MCF 10A (cell line): ENCODE data around the gene RAD9A. TPM values are rescaled to one million over a fixed set of nuclear protein-coding genes. Genes with fewer than 3 reads are reported as not detected.

ENCODE experiments used
- BruUV-seq: library from RNA; stranded (reverse); fragments of 400-500 nt; replicated peaks from 2 replicates; lab custom pipeline; 2021; lab: Mats Ljungman, UMichigan
- CTCF ChIA-PET: fragments of 300-600 bp; sonication (Branson Sonifier 250); formaldehyde crosslinking; extraction: SDS; loops from one replicate; lab custom pipeline; 2021; ENCODE audit warnings: antibody characterized with exemption, inconsistent platforms; lab: Yijun Ruan, JAX
- POLR2A ChIA-PET: fragments of 300-600, 350-650 bp; sonication (Branson Sonifier 250); formaldehyde crosslinking; extraction: SDS; loops from one replicate; lab custom pipeline; 2020; ENCODE audit warnings: antibody characterized with exemption, inconsistent platforms; lab: Yijun Ruan, JAX
- DNase-seq: peaks from one replicate; pipeline ENCODE4 v3.0.0-alpha.2; 2018; ENCODE audit not compliant: unreplicated experiment
- H3K27ac Mint-ChIP-seq: one replicate; pipeline ENCODE4 v1.8.0; 2022; ENCODE audit warnings: mild to moderate bottlenecking, low read depth, mixed read lengths; ENCODE audit not compliant: unreplicated experiment
- H3K27me3 Mint-ChIP-seq: one replicate; pipeline ENCODE4 v1.8.0; 2022; ENCODE audit warnings: mixed read lengths; ENCODE audit not compliant: insufficient read depth, unreplicated experiment
- H3K36me3 Mint-ChIP-seq: one replicate; pipeline ENCODE4 v1.8.0; 2022; ENCODE audit warnings: mild to moderate bottlenecking, moderate library complexity, mixed read lengths; ENCODE audit not compliant: insufficient read depth, unreplicated experiment
- H3K4me1 Mint-ChIP-seq: one replicate; pipeline ENCODE4 v1.8.0; 2022; ENCODE audit warnings: mixed read lengths; ENCODE audit not compliant: insufficient read depth, unreplicated experiment
- H3K4me3 Mint-ChIP-seq: one replicate; pipeline ENCODE4 v1.8.0; 2022; ENCODE audit warnings: mild to moderate bottlenecking, moderate library complexity, mixed read lengths; ENCODE audit not compliant: unreplicated experiment
- H3K9me3 Mint-ChIP-seq: one replicate; pipeline ENCODE4 v1.8.0; 2022; ENCODE audit warnings: mixed read lengths; ENCODE audit not compliant: unreplicated experiment
- intact Hi-C: fragments of 100-400 bp; cut with micrococcal nuclease; formaldehyde crosslinking; loops from 2 replicates; pipeline ENCODE4 v1.14.1; 2022
- total RNA-seq: library from RNA; stranded (reverse); gene quantifications from 2 replicates; pipeline ENCODE4 v1.2.3, GENCODE V29; 2022
- TF ChIP-seq, protein P1 (sequence below): fragments of 200-600 bp; IDR thresholded peaks from one replicate; pipeline ENCODE4 v1.8.0; 2022; ENCODE audit warnings: antibody characterized with exemption, mild to moderate bottlenecking; ENCODE audit not compliant: unreplicated experiment

Gene RAD9A
- total RNA-seq, 1 experiment from 2014 or later = 9.9 TPM

DNA sequence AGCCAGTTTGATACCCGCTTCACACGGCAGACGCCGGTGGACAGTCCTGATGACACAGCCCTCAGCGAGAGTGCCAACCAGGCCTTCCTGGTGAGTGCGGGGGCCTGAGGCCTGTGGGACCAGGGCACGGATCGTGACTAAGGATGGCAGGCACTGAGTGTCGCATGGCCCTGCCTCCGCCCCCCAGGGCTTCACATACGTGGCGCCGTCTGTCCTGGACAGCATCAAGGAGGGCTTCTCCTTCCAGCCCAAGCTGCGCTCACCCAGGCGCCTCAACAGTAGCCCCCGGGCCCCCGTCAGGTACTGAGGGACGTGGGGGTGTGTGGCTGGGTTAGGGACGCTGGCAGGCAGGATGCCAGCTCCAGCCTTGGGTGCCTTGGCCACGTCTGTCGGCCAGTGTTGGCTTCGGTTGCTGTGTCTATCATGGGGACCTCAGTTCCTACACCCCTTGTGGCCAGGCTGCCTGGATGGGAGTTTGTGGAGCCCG lies 42.7 kb downstream of the RAD9A start:
- CTCF ChIA-PET = no interaction called here
- no TSS peak for BruUV-seq
- H3K27ac Mint-ChIP-seq = no peak overlapping the region
- intact Hi-C loops = no loop called here
- H3K36me3 Mint-ChIP-seq = peaks cover 60% of the 10 kb centered on the region
- H3K27me3 Mint-ChIP-seq = no peaks in the 10 kb centered on the region
- no peak overlapping the region for H3K4me3 Mint-ChIP-seq
- TF ChIP-seq, protein P1, sequence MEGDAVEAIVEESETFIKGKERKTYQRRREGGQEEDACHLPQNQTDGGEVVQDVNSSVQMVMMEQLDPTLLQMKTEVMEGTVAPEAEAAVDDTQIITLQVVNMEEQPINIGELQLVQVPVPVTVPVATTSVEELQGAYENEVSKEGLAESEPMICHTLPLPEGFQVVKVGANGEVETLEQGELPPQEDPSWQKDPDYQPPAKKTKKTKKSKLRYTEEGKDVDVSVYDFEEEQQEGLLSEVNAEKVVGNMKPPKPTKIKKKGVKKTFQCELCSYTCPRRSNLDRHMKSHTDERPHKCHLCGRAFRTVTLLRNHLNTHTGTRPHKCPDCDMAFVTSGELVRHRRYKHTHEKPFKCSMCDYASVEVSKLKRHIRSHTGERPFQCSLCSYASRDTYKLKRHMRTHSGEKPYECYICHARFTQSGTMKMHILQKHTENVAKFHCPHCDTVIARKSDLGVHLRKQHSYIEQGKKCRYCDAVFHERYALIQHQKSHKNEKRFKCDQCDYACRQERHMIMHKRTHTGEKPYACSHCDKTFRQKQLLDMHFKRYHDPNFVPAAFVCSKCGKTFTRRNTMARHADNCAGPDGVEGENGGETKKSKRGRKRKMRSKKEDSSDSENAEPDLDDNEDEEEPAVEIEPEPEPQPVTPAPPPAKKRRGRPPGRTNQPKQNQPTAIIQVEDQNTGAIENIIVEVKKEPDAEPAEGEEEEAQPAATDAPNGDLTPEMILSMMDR = no peak
- POLR2A ChIA-PET = no interaction called here
- H3K4me1 Mint-ChIP-seq = peaks cover 5% of the 10 kb centered on the region
- no peaks in the 10 kb centered on the region for H3K9me3 Mint-ChIP-seq
- DNase-seq = no peak

DNA sequence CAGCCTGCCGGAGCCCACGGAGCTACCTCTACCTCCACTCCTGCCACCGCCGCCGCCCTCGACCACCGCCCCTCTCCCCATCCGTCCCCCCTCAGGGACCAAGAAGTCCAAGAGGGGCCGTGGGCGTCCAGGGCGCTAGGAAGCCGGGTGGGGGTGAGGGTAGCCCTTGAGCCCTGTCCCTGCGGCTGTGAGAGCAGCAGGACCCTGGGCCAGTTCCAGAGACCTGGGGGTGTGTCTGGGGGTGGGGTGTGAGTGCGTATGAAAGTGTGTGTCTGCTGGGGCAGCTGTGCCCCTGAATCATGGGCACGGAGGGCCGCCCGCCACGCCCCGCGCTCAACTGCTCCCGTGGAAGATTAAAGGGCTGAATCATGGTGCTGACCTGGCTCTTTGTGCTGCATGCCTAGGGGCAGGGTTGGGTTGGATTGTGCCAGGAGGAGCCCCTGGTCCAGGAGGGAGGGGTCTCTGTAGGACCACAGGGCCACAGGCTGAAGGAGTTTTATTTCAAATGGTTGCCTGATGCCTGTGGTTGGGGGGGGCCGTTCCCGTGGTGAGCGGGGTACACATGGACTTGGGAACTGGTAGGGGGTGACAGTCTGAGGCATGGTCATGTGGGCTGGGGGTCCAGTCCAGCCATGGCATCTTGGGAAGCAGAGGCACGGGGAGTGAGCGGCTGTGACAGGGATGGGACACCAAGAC lies 43.4 kb downstream of the RAD9A start:
- Mint-ChIP-seq H3K27me3 (no peaks in the 10 kb centered on the region), H3K4me3 (no peak overlapping the region), H3K9me3 (no peaks in the 10 kb centered on the region), H3K36me3 (peaks cover 63% of the 10 kb centered on the region), H3K4me1 (peaks cover 8% of the 10 kb centered on the region), H3K27ac (peak overlapping the region; percentile 23)
- POLR2A ChIA-PET = no interaction called here
- CTCF ChIA-PET = no interaction called here
- no TSS peak for BruUV-seq
- TF ChIP-seq, protein P1 = no peak
- intact Hi-C loops = no loop called here
- no peak for DNase-seq

DNA sequence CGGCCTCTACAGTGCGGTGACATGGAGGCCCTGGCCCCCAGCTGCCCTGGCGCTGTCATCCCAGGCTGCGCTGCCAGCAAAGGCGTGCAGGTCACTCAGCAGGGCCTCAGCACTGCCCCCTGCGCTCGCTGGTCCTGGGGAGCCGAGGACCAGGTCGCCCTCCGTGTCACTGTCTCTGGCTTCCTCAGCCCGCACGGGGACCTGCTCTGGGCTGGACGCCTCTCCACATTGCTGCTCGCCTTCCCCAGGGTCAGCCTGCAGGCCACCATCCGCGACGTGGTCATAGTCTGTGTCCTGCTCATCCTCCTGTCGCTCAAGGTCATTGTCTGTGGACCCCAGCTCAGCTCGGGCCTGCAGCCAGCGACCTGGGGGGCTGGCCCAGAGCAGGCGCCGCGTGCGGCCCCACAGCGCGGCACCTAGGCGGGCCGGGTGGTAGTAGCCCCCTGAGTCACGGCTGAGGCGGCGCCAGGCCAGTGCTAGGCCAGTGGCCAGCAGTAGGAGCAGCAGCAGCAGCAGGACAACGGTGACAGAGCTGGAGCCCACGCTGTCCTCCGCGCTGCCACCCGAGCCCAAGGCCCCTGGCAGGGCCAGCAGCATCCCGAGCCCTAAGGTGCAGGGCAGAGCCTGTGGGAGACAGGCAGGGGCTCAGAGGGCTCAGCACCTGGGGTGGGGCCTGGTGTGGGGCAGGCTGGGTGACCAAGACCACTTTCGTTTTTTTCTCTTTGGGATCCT lies 44.1 kb downstream of the RAD9A start:
- Mint-ChIP-seq H3K27ac (peak overlapping the region; percentile 23), H3K4me3 (no peak overlapping the region), H3K9me3 (no peaks in the 10 kb centered on the region), H3K27me3 (no peaks in the 10 kb centered on the region), H3K4me1 (peaks cover 8% of the 10 kb centered on the region), H3K36me3 (peaks cover 57% of the 10 kb centered on the region)
- TF ChIP-seq, protein P1 = no peak
- ChIA-PET CTCF (no interaction called here), POLR2A (interaction anchor here (0.6 kb wide), 2 partner anchors 19 to 157 kb away, joined by 3 read pairs; partner anchors contain the start of gene CABP4)
- intact Hi-C loops = no loop called here
- no TSS peak for BruUV-seq
- no peak for DNase-seq

DNA sequence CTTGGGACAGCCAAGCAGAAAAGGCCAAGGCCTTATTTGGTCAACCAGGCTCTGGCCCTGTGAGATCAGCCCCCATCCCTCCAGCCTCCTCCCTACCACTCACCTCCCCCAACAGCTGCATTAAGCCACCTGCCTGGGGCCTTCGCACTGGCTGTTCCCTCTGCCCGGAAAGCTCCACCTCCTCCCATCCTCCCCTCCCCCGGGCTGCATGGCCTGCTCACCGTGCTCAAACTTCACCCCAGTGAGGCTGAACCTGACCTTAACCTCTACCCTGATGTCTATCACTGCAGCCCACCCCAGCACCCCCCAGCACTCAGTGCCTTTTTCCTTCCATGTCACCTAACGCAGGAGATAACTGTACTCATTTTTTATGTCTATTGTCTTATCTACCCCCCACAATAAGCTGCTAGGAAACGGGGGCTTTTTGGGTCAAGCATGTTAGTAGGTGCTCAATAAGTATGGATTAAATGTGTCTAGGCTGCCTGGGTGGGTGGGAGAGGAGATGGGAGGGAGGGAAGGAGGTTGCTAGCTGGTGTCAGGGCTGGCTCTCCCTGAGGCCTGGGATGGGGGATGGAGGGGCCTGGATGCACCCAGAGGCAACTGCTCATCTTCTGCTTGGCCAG lies 44.8 kb downstream of the RAD9A start:
- ChIA-PET POLR2A (interaction anchor here (0.6 to 1.5 kb wide), 4 partner anchors 8 to 156 kb away, joined by 3 to 5 read pairs (median 3); partner anchors contain the start of genes CABP4 and RPS6KB2), CTCF (no interaction called here)
- H3K9me3 Mint-ChIP-seq = no peaks in the 10 kb centered on the region
- DNase-seq = no peak
- H3K27me3 Mint-ChIP-seq = no peaks in the 10 kb centered on the region
- TF ChIP-seq, protein P1 = no peak
- intact Hi-C loops = no loop called here
- H3K36me3 Mint-ChIP-seq = peaks cover 53% of the 10 kb centered on the region
- peaks cover 8% of the 10 kb centered on the region for H3K4me1 Mint-ChIP-seq
- BruUV-seq = no TSS peak
- H3K4me3 Mint-ChIP-seq = no peak overlapping the region
- no peak overlapping the region for H3K27ac Mint-ChIP-seq
